Measurements from ENCODE around the gene ISG15. TPM values are rescaled to one million over a fixed set of nuclear protein-coding genes. Genes with fewer than 3 reads are reported as not detected.

Gene ISG15
- total and polyA plus RNA-seq, 2 of the 13 experiments (the other 11 are each of a cell fraction or from before 2014, with no cell fraction given), result 42.1 to 54.9 TPM

GRCh38 chr1:995665-996633 lies 17.3 kb upstream of the ISG15 start (continued):
- peak; percentile 46; the same call in 1 of the 2 replicates for TF ChIP-seq ZSCAN25 (CRISPR knock-in tag; IDR thresholded peaks at IDR 0.05)
- no peak for TF ChIP-seq ZNF451 (CRISPR knock-in tag; IDR thresholded peaks at IDR 0.05)
- TF ChIP-seq RARA (CRISPR knock-in tag; IDR thresholded peaks at IDR 0.05), result peak; percentile 59
- TF ChIP-seq PAX8 (CRISPR knock-in tag; IDR thresholded peaks at IDR 0.05; ENCODE audit: borderline replicate concordance), result no peak
- no peak for TF ChIP-seq ZNF616 (CRISPR knock-in tag; IDR thresholded peaks at IDR 0.05; ENCODE audit: low read depth)
- TF ChIP-seq MED13 (CRISPR knock-in tag; IDR thresholded peaks at IDR 0.05), result no peak
- no peak for TF ChIP-seq ZNF660 (CRISPR knock-in tag; IDR thresholded peaks at IDR 0.05; ENCODE audit: borderline replicate concordance, low read depth)
- no peak for TF ChIP-seq ZNF670 (CRISPR knock-in tag; IDR thresholded peaks at IDR 0.05; ENCODE audit: borderline replicate concordance)
- no peak for TF ChIP-seq PRDM4 (CRISPR knock-in tag; IDR thresholded peaks at IDR 0.05; ENCODE audit: borderline replicate concordance)
- TF ChIP-seq ZNF747 (CRISPR knock-in tag; IDR thresholded peaks at IDR 0.05; ENCODE audit: borderline replicate concordance), result no peak
- TF ChIP-seq ZNF629 (CRISPR knock-in tag; conservative IDR thresholded peaks at IDR 0.05), result no peak
- no peak for TF ChIP-seq ELF3 (CRISPR knock-in tag; IDR thresholded peaks at IDR 0.05)
- TF ChIP-seq GABPB1 (CRISPR knock-in tag; IDR thresholded peaks at IDR 0.05), result no peak
- no peak for TF ChIP-seq TRAFD1 (CRISPR knock-in tag; IDR thresholded peaks at IDR 0.05; ENCODE audit: borderline replicate concordance)
- TF ChIP-seq ZBTB39 (CRISPR knock-in tag; IDR thresholded peaks at IDR 0.05), result no peak
- TF ChIP-seq ZNF232 (CRISPR knock-in tag; IDR thresholded peaks at IDR 0.05; ENCODE audit: borderline replicate concordance), result no peak
- TF ChIP-seq SIX4 (CRISPR knock-in tag; IDR thresholded peaks at IDR 0.05), result no peak
- no peak for TF ChIP-seq NCOA1 (CRISPR knock-in tag; IDR thresholded peaks at IDR 0.05)
- no peak; the same call in 1 of the 2 replicates for TF ChIP-seq ZNF788 (CRISPR knock-in tag; IDR thresholded peaks at IDR 0.05; ENCODE audit: borderline replicate concordance)
- no peak for TF ChIP-seq ZNF207 (IDR thresholded peaks at IDR 0.05; ENCODE audit: borderline replicate concordance)
- no peak for TF ChIP-seq ZNF275 (CRISPR knock-in tag; IDR thresholded peaks at IDR 0.05; ENCODE audit: borderline replicate concordance)
- no peak for TF ChIP-seq GFI1 (CRISPR knock-in tag; IDR thresholded peaks at IDR 0.05; ENCODE audit: borderline replicate concordance)

Data from HepG2 (cell line).